HUES48 (cell line): Measurements from ENCODE around the gene UBE2L6.

Experiments used
- H3K27ac ChIP-seq: one replicate; pipeline ENCODE4 v1.7.0; 2013; ENCODE audit warnings: low read depth, low read length, inconsistent platforms
- H3K27me3 ChIP-seq: 2 replicates; pipeline ENCODE4 v1.6.1; 2013; ENCODE audit warnings: mild to moderate bottlenecking, low read length; ENCODE audit not compliant: control insufficient read depth, insufficient read depth
- H3K36me3 ChIP-seq: 2 replicates; pipeline ENCODE4 v1.6.1; 2013; ENCODE audit warnings: low read length; ENCODE audit not compliant: control insufficient read depth, insufficient read depth
- H3K4me1 ChIP-seq: 2 replicates; pipeline ENCODE4 v1.6.1; 2013; ENCODE audit warnings: mild to moderate bottlenecking, low read length; ENCODE audit not compliant: control insufficient read depth, insufficient read depth
- H3K4me3 ChIP-seq: 2 replicates; pipeline ENCODE4 v1.5.1; 2013; ENCODE audit warnings: mild to moderate bottlenecking, low read depth, low read length
- H3K9ac ChIP-seq: 2 replicates; pipeline ENCODE4 v1.6.1; 2013; ENCODE audit warnings: mild to moderate bottlenecking, low read depth, low read length, moderate library complexity
- H3K9me3 ChIP-seq: 2 replicates; pipeline ENCODE4 v1.6.1; 2013; ENCODE audit warnings: low read length; ENCODE audit not compliant: control insufficient read depth, insufficient read depth

The UBE2L6 gene

GRCh38 chr11:57511741-57512430 is 55.6 kb downstream of the UBE2L6 start:
- Histone ChIP-seq H3K9me3 (no peaks in the 10 kb centered on the region), H3K4me3 (no peak overlapping the region), H3K9ac (no peak overlapping the region), H3K27ac (no peak overlapping the region), H3K36me3 (0 out of 2 replicates have a peak, but pooled peaks cover 2% of the 10 kb centered on the region), H3K4me1 (peaks cover 3% of the 10 kb centered on the region; the same call in 1 of the 2 replicates), H3K27me3 (peaks cover 27% of the 10 kb centered on the region)

DNA sequence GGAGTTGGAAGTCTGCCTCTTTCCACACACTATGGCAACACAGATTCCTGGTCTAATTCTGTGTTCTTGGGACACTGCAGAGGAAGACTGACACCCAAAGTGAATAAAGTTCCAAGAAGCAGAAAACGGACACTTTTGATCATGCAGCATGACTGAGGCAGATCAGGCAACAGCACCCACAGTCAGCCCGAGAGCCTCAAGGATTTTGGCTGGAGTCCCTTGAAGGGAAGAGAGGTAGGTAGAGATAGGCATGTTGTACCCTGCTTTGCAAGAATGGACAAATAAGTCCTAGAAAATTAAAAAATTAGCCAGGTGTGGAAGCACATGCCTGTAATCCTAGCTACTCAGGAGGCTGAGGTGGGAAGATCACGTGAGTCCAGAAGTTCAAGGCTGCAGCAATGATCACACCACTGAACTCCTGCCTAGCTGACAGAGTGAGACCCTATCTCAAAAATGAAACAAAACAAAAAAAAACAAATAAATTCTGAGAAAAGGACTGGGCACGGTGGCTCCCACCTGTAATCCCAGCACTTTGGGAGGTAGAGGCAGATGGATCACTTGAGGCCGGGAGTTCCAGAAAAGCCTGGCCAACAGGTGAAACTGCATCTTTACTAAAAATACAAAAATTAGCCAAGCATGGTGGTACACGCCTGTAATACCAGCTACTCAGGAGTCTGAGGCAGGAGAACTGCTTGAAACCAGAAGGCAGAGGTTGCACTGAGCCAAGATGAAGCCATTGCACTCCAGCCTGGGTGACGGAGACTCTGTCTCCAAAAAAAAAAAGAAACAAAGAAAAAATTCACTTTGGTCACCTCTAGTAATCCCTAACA is 58.9 kb downstream of the UBE2L6 start:
- no peak overlapping the region for H3K9ac ChIP-seq
- H3K36me3 ChIP-seq, result 0 out of 2 replicates have a peak, but pooled peaks cover 6% of the 10 kb centered on the region

DNA sequence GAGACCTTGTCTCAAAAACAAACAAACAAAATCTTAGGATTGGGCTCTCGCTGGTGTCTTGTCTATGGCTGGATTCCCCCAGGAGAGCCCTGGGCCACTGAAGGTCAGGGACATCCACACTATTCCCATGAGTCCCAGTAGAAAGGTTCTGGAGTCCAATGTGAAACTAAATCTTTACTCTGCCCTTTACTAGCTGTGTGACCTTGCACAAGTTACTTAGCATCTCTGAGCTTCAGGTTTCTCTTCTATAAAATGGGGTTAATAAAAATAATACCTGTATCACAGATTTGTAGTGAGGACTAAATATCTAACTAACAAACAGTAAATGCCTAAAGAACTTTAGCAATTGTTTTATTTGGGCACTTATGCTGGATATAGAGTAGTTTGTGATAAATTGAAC is 61.0 kb downstream of the UBE2L6 start:
- H3K9ac ChIP-seq, result no peak overlapping the region
- no peaks in the 10 kb centered on the region for H3K9me3 ChIP-seq
- no peak overlapping the region for H3K27ac ChIP-seq
- H3K4me1 ChIP-seq, result no peaks in the 10 kb centered on the region
- H3K4me3 ChIP-seq, result no peak overlapping the region
- 0 out of 2 replicates have a peak, but pooled peaks cover 6% of the 10 kb centered on the region for H3K36me3 ChIP-seq
- no peaks in the 10 kb centered on the region for H3K27me3 ChIP-seq

More for the DNA sequence above, 58.9 kb downstream of the UBE2L6 start:
- no peaks in the 10 kb centered on the region for H3K9me3 ChIP-seq
- H3K27ac ChIP-seq, result no peak overlapping the region
- no peak overlapping the region for H3K4me3 ChIP-seq
- no peaks in the 10 kb centered on the region for H3K27me3 ChIP-seq
- 0 out of 2 replicates have a peak, but pooled peaks cover 1% of the 10 kb centered on the region for H3K4me1 ChIP-seq

DNA sequence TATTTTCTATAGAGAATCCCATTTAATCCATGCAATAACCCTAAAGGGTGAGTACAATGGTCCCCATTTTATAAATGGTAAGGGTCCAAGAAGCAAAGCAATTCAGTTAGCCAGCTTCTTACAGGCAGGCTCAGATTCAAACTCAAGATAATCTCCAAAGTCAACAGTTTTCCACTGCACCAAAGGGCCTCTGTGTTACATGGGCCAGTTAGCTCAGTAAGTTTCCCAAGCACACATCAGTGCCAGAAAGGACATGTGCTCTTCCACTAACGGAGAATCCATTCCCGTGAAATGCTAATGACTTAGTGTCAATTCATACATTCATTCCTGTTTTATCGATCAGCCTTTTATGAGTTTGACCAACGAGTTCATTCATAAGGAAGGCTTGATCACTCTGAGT is 63.0 kb downstream of the UBE2L6 start:
- no peak overlapping the region for H3K9ac ChIP-seq

GRCh38 chr11:57502870-57503269 is 64.6 kb downstream of the UBE2L6 start:
- no peaks in the 10 kb centered on the region for H3K27me3 ChIP-seq
- H3K36me3 ChIP-seq, result peaks cover 16% of the 10 kb centered on the region; the same call in 1 of the 2 replicates
- H3K9ac ChIP-seq, result no peak overlapping the region
- peaks cover 11% of the 10 kb centered on the region for H3K4me1 ChIP-seq
- no peak overlapping the region for H3K4me3 ChIP-seq
- no peaks in the 10 kb centered on the region for H3K9me3 ChIP-seq
- H3K27ac ChIP-seq, result no peak overlapping the region

More for the DNA sequence above, 63.0 kb downstream of the UBE2L6 start:
- Histone ChIP-seq H3K36me3 (peaks cover 14% of the 10 kb centered on the region; the same call in 1 of the 2 replicates), H3K4me3 (no peak overlapping the region), H3K27ac (no peak overlapping the region), H3K9me3 (no peaks in the 10 kb centered on the region), H3K27me3 (no peaks in the 10 kb centered on the region), H3K4me1 (peaks cover 8% of the 10 kb centered on the region)

DNA sequence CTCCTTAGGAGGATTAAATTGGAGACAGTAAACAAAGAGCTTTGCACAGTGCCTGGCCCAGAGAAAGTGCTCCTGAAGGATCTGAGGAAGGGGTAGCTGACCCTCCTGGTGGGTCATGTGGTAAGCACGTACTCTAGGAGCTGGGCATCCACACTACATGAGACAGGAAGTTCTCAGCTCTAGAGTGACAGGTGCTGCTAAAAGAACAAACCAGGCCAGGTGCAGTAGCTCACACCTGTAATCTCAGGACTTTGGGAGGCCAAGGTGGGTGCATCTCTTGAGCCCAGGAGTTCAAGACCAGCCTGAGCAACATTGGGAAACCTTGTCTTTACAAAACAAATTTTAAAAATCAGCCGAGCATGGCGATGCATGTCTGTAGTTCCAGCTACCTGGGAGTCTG is 65.1 kb downstream of the UBE2L6 start:
- Histone ChIP-seq H3K4me1 (peaks cover 11% of the 10 kb centered on the region), H3K27ac (no peak overlapping the region), H3K4me3 (no peak overlapping the region), H3K36me3 (peaks cover 21% of the 10 kb centered on the region; the same call in 1 of the 2 replicates), H3K9ac (no peak overlapping the region), H3K27me3 (no peaks in the 10 kb centered on the region), H3K9me3 (no peaks in the 10 kb centered on the region)

DNA sequence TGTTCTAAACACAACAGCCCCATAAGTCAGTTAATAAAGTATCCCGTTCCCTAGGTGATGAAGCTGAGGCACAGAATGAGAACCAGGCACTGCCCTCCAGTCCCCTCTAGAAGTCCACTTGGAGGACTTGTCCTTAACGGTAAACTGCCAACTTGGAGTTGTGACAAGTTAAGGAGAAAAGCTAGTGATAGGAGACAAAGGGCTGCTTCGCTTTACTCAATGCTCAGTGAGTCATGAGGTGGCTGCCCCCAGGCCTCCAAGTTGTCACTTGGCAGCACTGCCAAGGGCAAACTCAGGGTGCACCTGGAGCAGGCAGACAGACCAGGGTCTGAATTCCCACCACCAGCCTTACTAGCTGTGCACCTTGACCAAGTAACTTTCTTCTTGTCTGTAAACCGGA is 65.5 kb downstream of the UBE2L6 start:
- no peak overlapping the region for H3K9ac ChIP-seq
- H3K27me3 ChIP-seq, result no peaks in the 10 kb centered on the region
- H3K9me3 ChIP-seq, result no peaks in the 10 kb centered on the region
- H3K4me3 ChIP-seq, result no peak overlapping the region
- peaks cover 25% of the 10 kb centered on the region; the same call in 1 of the 2 replicates for H3K36me3 ChIP-seq
- H3K4me1 ChIP-seq, result peaks cover 11% of the 10 kb centered on the region
- H3K27ac ChIP-seq, result no peak overlapping the region
